AG10803 (cell line): Measurements from ENCODE around the gene SLC12A8.

Source experiments
- DNase-seq: peaks from one replicate; pipeline ENCODE4 v3.0.0; 2010; ENCODE audit warnings: low read depth
- H3K4me3 ChIP-seq: 2 replicates; pipeline ENCODE4 v1.5.1; 2011; ENCODE audit warnings: mild to moderate bottlenecking, low read length, control low read depth
- TF ChIP-seq, protein P1 (sequence below): conservative IDR thresholded peaks from 2 replicates; pipeline ENCODE4 v1.5.1; 2011; ENCODE audit warnings: mild to moderate bottlenecking, low read length, control low read depth, inconsistent platforms

SLC12A8 gene

DNA sequence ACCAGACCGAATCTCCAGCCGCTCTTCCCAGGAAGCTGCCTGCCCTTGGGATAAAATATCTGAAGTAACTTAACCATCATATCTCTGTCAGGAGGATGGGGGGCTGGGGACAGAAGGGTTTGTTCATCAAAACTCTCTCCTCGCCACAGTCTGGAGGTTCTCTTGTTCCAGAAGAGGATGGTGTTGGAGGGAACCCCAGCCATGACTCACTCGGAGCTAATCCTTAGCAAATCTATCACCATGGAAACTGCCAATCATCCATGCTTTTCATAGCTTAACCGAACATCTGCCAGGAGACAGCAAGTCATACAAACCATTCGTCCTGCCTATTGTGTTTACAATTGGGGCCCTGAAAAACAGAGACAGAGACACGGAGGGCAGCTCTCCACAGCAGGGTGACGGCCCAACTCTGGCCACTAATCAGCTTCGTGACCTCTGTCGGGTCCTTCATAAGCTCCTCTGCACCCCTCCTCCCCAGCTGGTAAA is 83.0 kb downstream of the SLC12A8 start:
- TF ChIP-seq, protein P1, sequence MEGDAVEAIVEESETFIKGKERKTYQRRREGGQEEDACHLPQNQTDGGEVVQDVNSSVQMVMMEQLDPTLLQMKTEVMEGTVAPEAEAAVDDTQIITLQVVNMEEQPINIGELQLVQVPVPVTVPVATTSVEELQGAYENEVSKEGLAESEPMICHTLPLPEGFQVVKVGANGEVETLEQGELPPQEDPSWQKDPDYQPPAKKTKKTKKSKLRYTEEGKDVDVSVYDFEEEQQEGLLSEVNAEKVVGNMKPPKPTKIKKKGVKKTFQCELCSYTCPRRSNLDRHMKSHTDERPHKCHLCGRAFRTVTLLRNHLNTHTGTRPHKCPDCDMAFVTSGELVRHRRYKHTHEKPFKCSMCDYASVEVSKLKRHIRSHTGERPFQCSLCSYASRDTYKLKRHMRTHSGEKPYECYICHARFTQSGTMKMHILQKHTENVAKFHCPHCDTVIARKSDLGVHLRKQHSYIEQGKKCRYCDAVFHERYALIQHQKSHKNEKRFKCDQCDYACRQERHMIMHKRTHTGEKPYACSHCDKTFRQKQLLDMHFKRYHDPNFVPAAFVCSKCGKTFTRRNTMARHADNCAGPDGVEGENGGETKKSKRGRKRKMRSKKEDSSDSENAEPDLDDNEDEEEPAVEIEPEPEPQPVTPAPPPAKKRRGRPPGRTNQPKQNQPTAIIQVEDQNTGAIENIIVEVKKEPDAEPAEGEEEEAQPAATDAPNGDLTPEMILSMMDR: no peak
- peak overlapping the region; percentile 28 for H3K4me3 ChIP-seq
- peak; percentile 100 for DNase-seq

DNA sequence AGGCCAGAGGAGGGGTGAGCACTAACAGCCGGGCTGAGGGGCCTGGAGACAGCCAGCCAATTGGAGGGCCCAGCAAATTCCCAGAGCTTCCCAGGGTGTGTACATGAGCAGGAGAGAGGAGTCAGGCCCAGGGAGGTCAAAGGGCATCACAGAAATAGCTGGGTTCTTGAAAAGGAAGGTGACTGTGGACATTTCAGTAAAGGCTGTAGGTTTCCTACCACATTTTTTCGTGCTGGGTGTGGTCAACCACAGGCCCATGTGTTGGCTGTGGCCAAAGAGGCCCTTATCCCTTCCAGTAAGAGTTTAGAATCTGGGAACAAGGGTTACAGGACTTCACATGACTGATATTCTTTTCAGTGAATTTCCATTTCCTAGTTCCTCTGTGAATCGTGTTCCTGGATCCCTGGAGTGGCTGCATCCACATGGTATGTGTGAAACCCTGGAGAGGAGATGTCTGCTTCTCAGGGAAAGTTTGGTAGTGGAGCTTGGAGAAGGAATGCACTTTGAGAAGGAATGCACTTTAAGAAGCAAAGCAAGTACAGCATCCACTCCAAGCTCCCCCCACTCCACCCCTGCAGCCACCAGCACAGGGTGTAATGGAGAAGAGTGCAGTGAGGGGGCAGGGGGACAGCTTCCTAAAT is 83.6 kb downstream of the SLC12A8 start:
- peak overlapping the region; percentile 28 for H3K4me3 ChIP-seq
- TF ChIP-seq, protein P1: no peak
- DNase-seq: peak; percentile 97

DNA sequence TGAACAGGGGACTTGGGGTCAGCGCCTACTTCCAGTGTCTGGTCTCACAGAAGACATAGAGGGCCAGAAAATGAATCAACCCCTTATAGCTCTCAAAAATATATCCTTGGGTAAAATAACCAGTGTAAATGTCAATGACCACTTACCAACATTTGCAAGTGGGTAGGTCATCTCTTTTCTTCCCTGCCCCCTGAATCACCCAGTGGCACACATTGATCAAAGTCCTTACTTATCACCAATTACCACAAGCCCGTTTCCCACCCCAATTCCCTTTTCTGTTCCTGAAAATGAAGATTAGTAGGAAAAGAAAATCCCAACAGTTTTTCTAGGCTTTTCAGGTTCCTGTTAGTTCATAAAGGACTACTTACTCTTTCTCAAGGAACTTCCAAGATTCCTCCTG is 86.2 kb downstream of the SLC12A8 start:
- H3K4me3 ChIP-seq: no peak overlapping the region
- no peak for DNase-seq

DNA sequence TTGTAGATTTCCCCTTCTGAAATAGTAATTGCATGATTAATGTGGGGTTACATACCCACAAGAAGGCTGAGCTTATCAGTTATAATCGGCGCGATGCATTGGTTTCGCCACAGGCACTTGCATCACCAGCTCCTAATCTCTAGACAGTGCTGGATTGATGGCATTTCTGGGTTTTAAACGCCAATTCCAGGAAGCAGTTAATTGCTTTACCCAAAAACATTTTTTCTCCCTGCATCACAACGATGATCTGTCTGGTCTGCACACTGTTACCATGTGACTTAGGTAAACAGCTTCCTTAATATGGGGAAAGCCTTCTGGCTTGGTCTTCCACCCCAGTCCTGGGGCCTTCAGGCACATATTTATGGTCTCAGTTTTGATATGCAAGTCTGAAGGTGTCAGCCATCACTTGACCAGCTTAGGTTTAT is 86.7 kb downstream of the SLC12A8 start:
- H3K4me3 ChIP-seq: no peak overlapping the region
- peak; percentile 99 for DNase-seq
- TF ChIP-seq, protein P1: no peak

More for the DNA sequence above, 86.2 kb downstream of the SLC12A8 start:
- TF ChIP-seq, protein P1: no peak

DNA sequence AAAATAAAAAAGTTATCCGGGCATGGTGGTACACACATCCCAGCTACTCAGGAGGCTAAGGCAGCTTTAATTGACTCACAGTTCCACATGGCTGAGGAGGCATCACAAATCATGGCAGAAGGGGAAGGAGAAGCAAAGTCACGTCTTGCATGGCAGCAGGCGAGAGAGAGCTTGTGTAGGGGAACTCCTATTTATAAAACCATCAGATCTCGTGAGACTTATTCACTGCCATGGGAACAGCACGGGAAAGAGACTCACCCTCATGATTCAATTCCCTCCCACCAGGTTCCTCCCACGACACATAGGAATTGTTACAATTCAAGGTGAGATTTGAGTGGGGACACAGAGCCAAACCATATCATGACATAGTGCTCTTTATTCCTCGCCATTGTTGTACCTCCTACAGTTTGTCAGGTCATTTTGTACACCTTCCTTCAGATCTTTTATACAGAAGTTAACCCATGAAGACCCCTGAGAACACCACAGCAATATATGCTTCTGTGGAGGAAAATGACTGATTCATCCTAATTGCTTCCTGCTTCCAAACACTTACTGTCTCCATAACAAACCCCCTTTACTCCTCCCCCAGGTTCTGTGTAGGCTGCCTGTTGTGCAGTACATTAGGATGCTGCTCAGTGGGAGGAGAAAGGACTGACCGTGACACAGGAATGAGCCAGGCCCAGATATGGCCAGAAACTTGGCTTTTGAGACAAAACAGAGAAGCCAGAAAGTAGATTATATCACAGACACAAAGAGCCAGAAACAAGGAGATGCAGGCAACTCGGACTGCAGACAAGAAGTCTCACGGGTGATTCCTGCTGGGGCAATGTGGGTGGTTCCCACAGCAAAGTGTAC is 88.9 kb downstream of the SLC12A8 start:
- peak; percentile 70 for DNase-seq
- H3K4me3 ChIP-seq: no peak overlapping the region
- TF ChIP-seq, protein P1: no peak

DNA sequence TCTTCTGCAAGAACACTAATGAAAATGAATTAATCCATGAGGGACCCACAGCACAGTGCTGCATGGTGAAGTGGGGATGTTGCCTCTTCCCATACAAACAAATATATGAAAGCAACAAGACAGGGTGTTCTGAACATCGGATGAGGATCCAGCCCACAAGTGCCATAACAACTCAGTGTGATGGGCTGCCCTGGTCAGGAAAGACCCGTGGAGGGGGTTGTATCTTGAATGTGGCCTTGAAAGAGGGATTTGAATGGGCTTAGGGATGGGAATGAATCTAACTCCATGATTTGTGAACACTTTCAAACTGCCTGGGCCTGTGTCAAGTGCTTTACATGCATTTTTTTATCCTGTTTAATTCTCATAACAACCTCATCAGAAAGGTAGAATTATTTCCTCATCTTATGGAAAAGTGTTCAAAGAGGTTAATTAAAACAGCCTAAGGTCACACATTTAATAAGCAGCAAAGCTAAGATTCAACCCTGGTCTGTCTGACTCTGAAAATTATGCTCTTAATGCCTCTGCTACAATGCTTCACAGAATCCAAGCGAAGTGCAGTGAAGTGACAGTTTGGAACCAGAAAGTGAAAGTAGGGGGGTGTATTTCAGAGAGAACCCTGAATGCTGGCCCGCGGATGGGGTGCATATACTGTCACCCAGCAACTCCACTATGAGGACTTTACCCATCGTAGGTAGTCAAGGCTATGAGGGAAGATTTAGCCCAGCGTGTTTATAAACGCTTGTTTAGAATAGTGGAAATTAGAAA is 91.1 kb downstream of the SLC12A8 start:
- H3K4me3 ChIP-seq: no peak overlapping the region
- TF ChIP-seq, protein P1: no peak
- no peak for DNase-seq
